B cell (primary cell): ENCODE data around the gene LRRC8D. TPM values are rescaled to one million over a fixed set of nuclear protein-coding genes. Genes with fewer than 3 reads are reported as not detected.

Experiments
- ATAC-seq: fragments of 200-7000 bp; cut with Tn5 transposase; one replicate; pipeline ENCODE4 v1.10.0; 2021; ENCODE audit warnings: low read depth, mild to moderate bottlenecking, moderate number of reproducible peaks, moderate library complexity
- CTCF ChIA-PET: fragments of 350-600 bp; sonication (Branson Sonifier 250); formaldehyde crosslinking; loops from one replicate; lab custom pipeline; 2021; ENCODE audit warnings: antibody characterized with exemption, inconsistent platforms; lab: Charles Lee
- POLR2A ChIA-PET: fragments of 350-600 bp; sonication (Branson Sonifier 250); formaldehyde crosslinking; loops from one replicate; lab custom pipeline; 2021; ENCODE audit warnings: antibody characterized with exemption; lab: Charles Lee
- DNase-seq: peaks from one replicate; pipeline ENCODE4 v3.0.0; 2013
- H2AFZ ChIP-seq: 2 replicates; pipeline ENCODE4 v1.6.1; 2012; ENCODE audit warnings: mild to moderate bottlenecking, low read depth, low read length; ENCODE audit not compliant: insufficient read depth, poor library complexity, severe bottlenecking
- H3K27ac ChIP-seq, 2 donors: 1 replicate in 1 of 2; 2 replicates in 1 of 2; pipeline ENCODE4 v1.5.1; 2012 to 2013; ENCODE audit warnings: low read length in 2 of 2, mild to moderate bottlenecking in 2 of 2, moderate library complexity in 1 of 2
- H3K27me3 ChIP-seq, 4 experiments: fragments of 200-600 bp in 1 of 4; sonication (generic) in 1 of 4; replicated peaks in 1 of 4; 1 replicate in 2 of 4; 2 replicates in 2 of 4; pipeline versions ENCODE4 v1.6.1 to v1.7.0; 2013 to 2016; ENCODE audit warnings: low read length in 3 of 4, mild to moderate bottlenecking in 2 of 4, mixed read lengths in 1 of 4, moderate library complexity in 1 of 4; ENCODE audit not compliant: insufficient read depth in 4 of 4, control insufficient read depth in 3 of 4; ENCODE audit errors: control extremely low read depth in 1 of 4
- H3K36me3 ChIP-seq, 2 experiments: replicated peaks in 1 of 2; 1 replicate in 1 of 2; 2 replicates in 1 of 2; pipeline versions ENCODE4 v1.6.1 to v1.7.1; 2013; ENCODE audit warnings: low read length in 1 of 2; ENCODE audit not compliant: insufficient read depth in 2 of 2, control insufficient read depth in 1 of 2; ENCODE audit errors: control extremely low read depth in 1 of 2, extremely low read depth in 1 of 2
- H3K4me1 ChIP-seq, 2 donors: fragments of 200-600 bp in 1 of 2; sonication (generic) in 1 of 2; 1 replicate in 1 of 2; 2 replicates in 1 of 2; pipeline versions ENCODE4 v1.5.1 to v1.6.1; 2013 to 2017; ENCODE audit warnings: low read length in 2 of 2; ENCODE audit not compliant: control insufficient read depth in 2 of 2, insufficient read depth in 2 of 2
- H3K4me2 ChIP-seq: replicated peaks from 2 replicates; pipeline ENCODE3; 2012; ENCODE audit warnings: mild to moderate bottlenecking, low read depth, low read length; ENCODE audit not compliant: poor library complexity, severe bottlenecking
- H3K4me3 ChIP-seq, 5 experiments: fragments of 200-600 bp in 1 of 5; sonication (generic) in 1 of 5; 1 replicate in 3 of 5; 2 replicates in 2 of 5; pipeline versions ENCODE4 v1.5.1 to v1.7.0; 2011 to 2016; ENCODE audit warnings: low read length in 4 of 5, mild to moderate bottlenecking in 4 of 5, low read depth in 2 of 5, control low read depth in 1 of 5, moderate library complexity in 1 of 5; ENCODE audit not compliant: insufficient read depth in 1 of 5; ENCODE audit errors: control extremely low read depth in 1 of 5, extremely low read depth in 1 of 5
- H3K79me2 ChIP-seq: fragments of 200-600 bp; sonication (generic); one replicate; pipeline ENCODE4 v1.6.0; 2016; ENCODE audit warnings: low read length; ENCODE audit not compliant: control insufficient read depth, insufficient read depth
- H3K9ac ChIP-seq: fragments of 200-600 bp; sonication (generic); 2 replicates; pipeline ENCODE4 v1.6.1; 2017; ENCODE audit warnings: mild to moderate bottlenecking, low read length, moderate library complexity
- H3K9me3 ChIP-seq, 3 donors: one replicate each; pipeline versions ENCODE4 v1.6.1 to v1.7.1; 2013; ENCODE audit warnings: low read length in 2 of 3; ENCODE audit not compliant: control insufficient read depth in 2 of 3, insufficient read depth in 1 of 3; ENCODE audit errors: control extremely low read depth in 1 of 3
- H4K20me1 ChIP-seq: 2 replicates; pipeline ENCODE4 v1.6.0; 2012; ENCODE audit warnings: mild to moderate bottlenecking, low read length; ENCODE audit not compliant: insufficient read depth, control insufficient read depth, poor library complexity, severe bottlenecking
- H3K27ac Mint-ChIP-seq: one replicate; pipeline ENCODE4 v1.8.0; 2021; ENCODE audit warnings: mixed read lengths
- H3K27me3 Mint-ChIP-seq: one replicate; pipeline ENCODE4 v1.8.0; 2021; ENCODE audit warnings: mixed read lengths
- H3K4me1 Mint-ChIP-seq: one replicate; pipeline ENCODE4 v1.8.0; 2021; ENCODE audit warnings: mixed read lengths
- H3K4me3 Mint-ChIP-seq: one replicate; pipeline ENCODE4 v1.8.0; 2021; ENCODE audit warnings: mixed read lengths
- H3K9me3 Mint-ChIP-seq: one replicate; pipeline ENCODE4 v1.8.0; 2022; ENCODE audit warnings: mixed read lengths; ENCODE audit not compliant: insufficient read depth
- EZH2 ChIP-seq: IDR thresholded peaks from 2 replicates; pipeline ENCODE4 v1.6.1; 2012; ENCODE audit warnings: borderline replicate concordance, low read depth, mild to moderate bottlenecking, moderate library complexity, low read length; ENCODE audit not compliant: insufficient read depth, poor library complexity, severe bottlenecking
- WGBS: methylation state at CpG from one replicate; pipeline ENCODE4 v1.1.5; 2013; ENCODE audit warnings: missing lambda C conversion rate; ENCODE audit not compliant: insufficient coverage; 5-methylcytosine and 5-hydroxymethylcytosine counted together
- intact Hi-C: fragments of 100-400 bp; cut with micrococcal nuclease; formaldehyde crosslinking; loops from one replicate; pipeline ENCODE4 v1.10.0; 2022
- polyA plus RNA-seq: library from polyadenylated mRNA; depleted of rRNA; stranded (reverse); fragments of >200 nt; gene quantifications from 2 replicates; pipeline ENCODE4 v1.2.3, GENCODE V29; 2012
- total RNA-seq, 2 donors: library from RNA; stranded (reverse); fragments of 120-200 nt in 1 of 2; gene quantifications; 1 replicate in 1 of 2; 2 replicates in 1 of 2; pipeline versions ENCODE4 v1.2.3 to v1.2.4, GENCODE V29; 2013 to 2022
- TF ChIP-seq, protein P1 (sequence below): fragments of 200-600 bp; IDR thresholded peaks from one replicate; pipeline ENCODE4 v1.8.0; 2022; ENCODE audit warnings: antibody characterized with exemption, mild to moderate bottlenecking

The LRRC8D gene
- total and polyA plus RNA-seq, 2 donors (not counting 1 experiment from before 2014, with no cell fraction given): 23.7 to 47.0 TPM

DNA sequence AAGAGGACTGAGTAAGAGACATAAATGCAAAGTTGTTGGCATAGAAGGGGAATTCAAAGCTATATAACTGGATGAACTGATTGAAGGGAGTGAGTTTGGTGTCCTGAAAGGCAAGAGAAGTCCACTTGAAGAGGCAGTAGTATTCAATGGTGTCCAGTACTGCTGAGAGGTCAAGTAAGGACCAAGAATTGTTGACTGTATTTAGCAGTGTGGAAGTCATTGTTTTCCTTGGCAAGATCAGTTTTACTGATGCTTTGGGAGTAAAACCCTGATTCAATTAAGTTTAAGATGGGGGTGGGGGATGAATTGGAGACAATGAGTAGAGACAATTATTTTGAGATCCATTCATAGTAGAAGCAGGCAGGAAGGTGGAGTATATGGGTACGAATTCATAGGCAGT is 5.8 kb upstream of the LRRC8D start:
- H3K4me3 ChIP-seq: no peak overlapping the region
- no peak overlapping the region for H3K9ac ChIP-seq
- POLR2A ChIA-PET: no interaction called here
- Mint-ChIP-seq H3K4me3 (no peak overlapping the region), H3K27me3 (no peaks in the 10 kb centered on the region), H3K9me3 (no peaks in the 10 kb centered on the region), H3K27ac (no peak overlapping the region), H3K4me1 (peaks cover 26% of the 10 kb centered on the region)
- ATAC-seq (no peak), DNase-seq (no peak)
- no peaks in the 10 kb centered on the region for H3K36me3 ChIP-seq
- H3K4me1 ChIP-seq: peaks cover 19 to 20% of the 10 kb centered on the region in 2 donors
- no peaks in the 10 kb centered on the region for H4K20me1 ChIP-seq
- intact Hi-C loops: no loop called here
- no peak overlapping the region for H3K27ac ChIP-seq
- no peaks in the 10 kb centered on the region for H3K27me3 ChIP-seq
- H2AFZ ChIP-seq: no peak overlapping the region
- WGBS: no CpG with 5 or more reads among the region's 1 CpG
- no peak overlapping the region for H3K4me2 ChIP-seq
- no peak for TF ChIP-seq EZH2
- TF ChIP-seq, protein P1, sequence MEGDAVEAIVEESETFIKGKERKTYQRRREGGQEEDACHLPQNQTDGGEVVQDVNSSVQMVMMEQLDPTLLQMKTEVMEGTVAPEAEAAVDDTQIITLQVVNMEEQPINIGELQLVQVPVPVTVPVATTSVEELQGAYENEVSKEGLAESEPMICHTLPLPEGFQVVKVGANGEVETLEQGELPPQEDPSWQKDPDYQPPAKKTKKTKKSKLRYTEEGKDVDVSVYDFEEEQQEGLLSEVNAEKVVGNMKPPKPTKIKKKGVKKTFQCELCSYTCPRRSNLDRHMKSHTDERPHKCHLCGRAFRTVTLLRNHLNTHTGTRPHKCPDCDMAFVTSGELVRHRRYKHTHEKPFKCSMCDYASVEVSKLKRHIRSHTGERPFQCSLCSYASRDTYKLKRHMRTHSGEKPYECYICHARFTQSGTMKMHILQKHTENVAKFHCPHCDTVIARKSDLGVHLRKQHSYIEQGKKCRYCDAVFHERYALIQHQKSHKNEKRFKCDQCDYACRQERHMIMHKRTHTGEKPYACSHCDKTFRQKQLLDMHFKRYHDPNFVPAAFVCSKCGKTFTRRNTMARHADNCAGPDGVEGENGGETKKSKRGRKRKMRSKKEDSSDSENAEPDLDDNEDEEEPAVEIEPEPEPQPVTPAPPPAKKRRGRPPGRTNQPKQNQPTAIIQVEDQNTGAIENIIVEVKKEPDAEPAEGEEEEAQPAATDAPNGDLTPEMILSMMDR: no peak
- CTCF ChIA-PET: interaction anchor here (1.0 to 1.2 kb wide), 2 partner anchors 12 to 172 kb away, joined by 3 read pairs; no protein-coding TSS in a partner anchor
- peaks cover 34% of the 10 kb centered on the region for H3K79me2 ChIP-seq
- no peaks in the 10 kb centered on the region for H3K9me3 ChIP-seq

DNA sequence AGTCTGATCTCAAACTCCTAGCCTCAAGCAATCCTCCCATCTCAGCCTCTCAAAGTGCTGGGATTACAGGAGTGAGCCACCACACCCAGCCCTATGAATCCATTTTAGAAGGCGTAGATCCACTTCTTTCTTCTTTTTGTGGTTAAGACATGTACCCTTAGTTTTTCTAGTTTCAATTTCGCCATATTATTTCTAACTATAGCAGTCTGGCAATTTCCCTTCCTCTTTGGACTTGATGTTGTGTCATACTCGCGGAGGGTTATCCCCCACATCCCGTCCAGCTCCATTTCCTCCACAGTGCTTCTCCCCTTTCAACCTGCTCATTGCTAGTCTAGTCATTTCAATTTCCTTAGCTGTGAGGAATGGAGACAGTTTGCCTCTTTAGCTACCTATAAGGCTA is 5.2 kb upstream of the LRRC8D start:
- no peaks in the 10 kb centered on the region for H3K27me3 Mint-ChIP-seq
- Histone ChIP-seq H4K20me1 (no peaks in the 10 kb centered on the region), H3K4me3 (no peak overlapping the region), H3K79me2 (peaks cover 37% of the 10 kb centered on the region), H3K27me3 (no peaks in the 10 kb centered on the region), H3K36me3 (no peaks in the 10 kb centered on the region), H3K4me2 (peak overlapping the region; percentile 41), H2AFZ (peak overlapping the region; percentile 5), H3K9me3 (no peaks in the 10 kb centered on the region), H3K9ac (no peak overlapping the region), H3K4me1 (peaks cover 22 to 24% of the 10 kb centered on the region in 2 donors), H3K27ac (no peak overlapping the region)
- POLR2A ChIA-PET: no interaction called here
- no peak for TF ChIP-seq EZH2
- TF ChIP-seq, protein P1: no peak
- peak; percentile 52 for DNase-seq
- H3K4me3 Mint-ChIP-seq: peak overlapping the region; percentile 17
- no peak overlapping the region for H3K27ac Mint-ChIP-seq
- H3K9me3 Mint-ChIP-seq: no peaks in the 10 kb centered on the region
- no peak for ATAC-seq
- peaks cover 32% of the 10 kb centered on the region for H3K4me1 Mint-ChIP-seq
- intact Hi-C loops: no loop called here
- CTCF ChIA-PET: interaction anchor here (0.6 to 1.6 kb wide), 4 partner anchors 11 to 172 kb away, joined by 3 to 5 read pairs (median 3); no protein-coding TSS in a partner anchor
- WGBS: no CpG with 5 or more reads among the region's 5 CpGs
